ENCODE measurements around the gene SLAMF6. TPM values are rescaled to one million over a fixed set of nuclear protein-coding genes. Genes with fewer than 3 reads are reported as not detected.

Gene SLAMF6
- total RNA-seq, 1 experiment from 2014 or later: not detected

DNA sequence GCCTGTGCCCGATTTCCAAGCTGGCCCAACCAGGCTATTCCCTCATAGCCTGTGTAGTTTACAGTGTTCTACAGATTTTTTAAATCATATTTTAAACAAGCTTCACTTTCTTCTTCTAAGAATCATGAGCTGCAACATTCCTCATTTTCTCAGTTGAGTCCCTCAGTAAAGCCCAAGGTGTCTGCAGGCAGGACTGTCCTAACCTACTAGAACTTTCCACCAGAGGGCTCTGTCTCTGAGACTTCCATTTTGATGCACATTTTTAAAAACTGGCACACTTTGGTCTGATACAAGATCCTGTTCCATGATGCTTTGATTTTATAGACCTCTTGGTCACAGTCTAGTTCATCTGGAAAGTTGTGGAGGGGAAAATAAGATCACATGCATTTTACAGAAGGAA lies 21.6 kb upstream of the SLAMF6 start:
- Histone ChIP-seq H3K4me3 (ENCODE audit: low read depth, low read length, poor library complexity, severe bottlenecking) (no peak overlapping the region), H3K9me3 (ENCODE audit: low read depth, low read length, poor library complexity, severe bottlenecking) (no peaks in the 10 kb centered on the region), H3K27me3 (replicated peaks; ENCODE audit: insufficient read depth, low read depth, low read length, poor library complexity) (no peaks in the 10 kb centered on the region), H3K4me1 (ENCODE audit: insufficient read depth, low read length, poor library complexity, severe bottlenecking) (no peaks in the 10 kb centered on the region), H3K36me3 (ENCODE audit: insufficient read depth, low read length, poor library complexity, severe bottlenecking) (no peaks in the 10 kb centered on the region), H3K27ac (ENCODE audit: low read depth, low read length, poor library complexity, severe bottlenecking) (no peak overlapping the region)
- no peak for TF ChIP-seq EZH2 (IDR thresholded peaks at IDR 0.05; ENCODE audit: borderline replicate concordance, low read depth, low read length, poor library complexity, severe bottlenecking)
- TF ChIP-seq, protein P1, sequence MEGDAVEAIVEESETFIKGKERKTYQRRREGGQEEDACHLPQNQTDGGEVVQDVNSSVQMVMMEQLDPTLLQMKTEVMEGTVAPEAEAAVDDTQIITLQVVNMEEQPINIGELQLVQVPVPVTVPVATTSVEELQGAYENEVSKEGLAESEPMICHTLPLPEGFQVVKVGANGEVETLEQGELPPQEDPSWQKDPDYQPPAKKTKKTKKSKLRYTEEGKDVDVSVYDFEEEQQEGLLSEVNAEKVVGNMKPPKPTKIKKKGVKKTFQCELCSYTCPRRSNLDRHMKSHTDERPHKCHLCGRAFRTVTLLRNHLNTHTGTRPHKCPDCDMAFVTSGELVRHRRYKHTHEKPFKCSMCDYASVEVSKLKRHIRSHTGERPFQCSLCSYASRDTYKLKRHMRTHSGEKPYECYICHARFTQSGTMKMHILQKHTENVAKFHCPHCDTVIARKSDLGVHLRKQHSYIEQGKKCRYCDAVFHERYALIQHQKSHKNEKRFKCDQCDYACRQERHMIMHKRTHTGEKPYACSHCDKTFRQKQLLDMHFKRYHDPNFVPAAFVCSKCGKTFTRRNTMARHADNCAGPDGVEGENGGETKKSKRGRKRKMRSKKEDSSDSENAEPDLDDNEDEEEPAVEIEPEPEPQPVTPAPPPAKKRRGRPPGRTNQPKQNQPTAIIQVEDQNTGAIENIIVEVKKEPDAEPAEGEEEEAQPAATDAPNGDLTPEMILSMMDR (conservative IDR thresholded peaks at IDR 0.05; ENCODE audit: low read depth, low read length): peak; percentile 58
- peak; percentile 34 for DNase-seq (ENCODE audit: low spot score)
- intact Hi-C loops (cut with micrococcal nuclease; ENCODE audit: unreplicated experiment): loop anchor here (2.0 to 10.0 kb wide), 2 partner anchors 62 to 140 kb away; no protein-coding TSS in a partner anchor
- ChIA-PET CTCF (interaction anchor here (0.6 kb wide), 1 partner anchor 1048 kb away, joined by 4 read pairs; no protein-coding TSS in a partner anchor), POLR2A (ENCODE audit: low non-redundant PET) (no interaction called here)
- no TSS peak for BruUV-seq (replicated peaks)

DNA sequence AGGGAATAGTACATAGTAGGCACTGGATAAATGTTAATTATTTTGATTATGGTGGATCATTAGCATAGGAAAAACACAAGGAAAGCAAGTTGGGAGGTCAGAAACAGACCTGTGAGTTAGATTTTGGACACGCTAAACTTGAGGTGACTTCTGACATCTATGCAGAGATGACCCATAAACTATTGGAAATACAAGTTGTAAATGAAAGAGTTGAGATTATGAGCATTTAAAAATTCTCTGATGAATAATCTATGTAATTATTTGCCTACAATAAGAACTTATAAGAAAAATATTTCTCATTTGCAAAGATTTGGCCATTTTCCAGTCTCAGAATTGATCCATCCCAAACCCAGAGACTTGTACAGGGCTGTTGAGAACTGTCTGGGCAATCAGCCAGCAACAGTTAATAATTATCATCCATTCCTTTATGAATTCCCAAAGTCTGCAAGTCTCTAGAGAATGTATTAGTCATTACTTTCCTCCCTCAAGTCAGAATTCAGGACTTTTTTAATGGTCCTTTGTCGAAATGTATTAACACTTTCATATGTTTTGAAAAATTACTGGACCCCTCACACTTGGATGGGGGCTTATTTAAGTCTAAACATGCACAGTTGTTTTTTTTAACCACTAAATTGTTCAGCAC lies 19.4 kb upstream of the SLAMF6 start:
- POLR2A ChIA-PET (ENCODE audit: low non-redundant PET): no interaction called here
- TF ChIP-seq, protein P1 (conservative IDR thresholded peaks at IDR 0.05; ENCODE audit: low read depth, low read length): no peak
- no peak for TF ChIP-seq EZH2 (IDR thresholded peaks at IDR 0.05; ENCODE audit: borderline replicate concordance, low read depth, low read length, poor library complexity, severe bottlenecking)
- no peak overlapping the region for H3K4me3 ChIP-seq (ENCODE audit: low read depth, low read length, poor library complexity, severe bottlenecking)
- intact Hi-C loops (cut with micrococcal nuclease; ENCODE audit: unreplicated experiment): loop anchor here (10.0 kb wide), 1 partner anchor 142 kb away; no protein-coding TSS in a partner anchor
- no peak for DNase-seq (ENCODE audit: low spot score)
- CTCF ChIA-PET: no interaction called here
- H3K9me3 ChIP-seq (ENCODE audit: low read depth, low read length, poor library complexity, severe bottlenecking): no peaks in the 10 kb centered on the region
- no peaks in the 10 kb centered on the region for H3K4me1 ChIP-seq (ENCODE audit: insufficient read depth, low read length, poor library complexity, severe bottlenecking)
- no peak overlapping the region for H3K27ac ChIP-seq (ENCODE audit: low read depth, low read length, poor library complexity, severe bottlenecking)
- no peaks in the 10 kb centered on the region for H3K36me3 ChIP-seq (ENCODE audit: insufficient read depth, low read length, poor library complexity, severe bottlenecking)
- no peaks in the 10 kb centered on the region for H3K27me3 ChIP-seq (replicated peaks; ENCODE audit: insufficient read depth, low read depth, low read length, poor library complexity)
- BruUV-seq (replicated peaks): no TSS peak

DNA sequence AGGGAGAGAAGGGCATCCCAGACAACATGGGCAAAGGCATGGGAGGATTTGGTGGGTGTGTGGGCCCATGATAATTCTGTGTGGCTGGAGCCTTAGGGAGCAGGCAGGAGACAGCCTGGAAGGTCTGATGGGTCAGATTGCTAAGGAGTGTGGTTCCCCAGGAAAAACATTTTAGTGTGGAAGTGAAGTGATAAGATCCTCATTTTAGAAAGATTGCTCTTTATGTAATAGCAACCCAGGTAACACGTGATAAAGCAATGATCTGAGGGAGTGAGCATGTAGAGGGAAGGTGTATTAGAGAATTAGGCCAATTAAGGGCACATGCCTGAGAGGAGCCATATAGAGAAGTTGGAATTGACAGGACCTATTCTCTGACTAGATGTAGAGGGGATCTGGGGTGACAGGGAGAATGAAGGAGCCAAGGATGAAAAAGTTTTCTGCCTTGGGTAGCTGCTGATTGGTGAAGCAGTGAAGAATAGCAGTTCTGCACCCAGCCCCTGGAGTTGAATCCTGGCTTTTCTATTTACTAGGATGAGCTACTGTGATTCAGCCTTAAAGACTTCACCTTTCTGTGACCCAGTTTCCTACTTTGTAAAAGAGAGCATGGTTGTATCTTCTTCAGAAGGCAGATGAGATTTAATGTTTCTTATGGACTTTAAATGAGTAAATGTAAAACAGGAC lies 18.7 kb upstream of the SLAMF6 start:
- no peaks in the 10 kb centered on the region for H3K9me3 ChIP-seq (ENCODE audit: low read depth, low read length, poor library complexity, severe bottlenecking)
- no peaks in the 10 kb centered on the region for H3K36me3 ChIP-seq (ENCODE audit: insufficient read depth, low read length, poor library complexity, severe bottlenecking)
- H3K4me1 ChIP-seq (ENCODE audit: insufficient read depth, low read length, poor library complexity, severe bottlenecking): no peaks in the 10 kb centered on the region
- POLR2A ChIA-PET (ENCODE audit: low non-redundant PET): interaction anchor here (0.6 kb wide), 1 partner anchor 390 kb away, joined by 9 read pairs; no protein-coding TSS in a partner anchor
- no peak for DNase-seq (ENCODE audit: low spot score)
- intact Hi-C loops (cut with micrococcal nuclease; ENCODE audit: unreplicated experiment): loop anchor here (10.0 kb wide), 1 partner anchor 143 kb away; no protein-coding TSS in a partner anchor
- no peak overlapping the region for H3K4me3 ChIP-seq (ENCODE audit: low read depth, low read length, poor library complexity, severe bottlenecking)
- no peak overlapping the region for H3K27ac ChIP-seq (ENCODE audit: low read depth, low read length, poor library complexity, severe bottlenecking)
- H3K27me3 ChIP-seq (replicated peaks; ENCODE audit: insufficient read depth, low read depth, low read length, poor library complexity): no peaks in the 10 kb centered on the region
- BruUV-seq (replicated peaks): no TSS peak
- CTCF ChIA-PET: no interaction called here
- no peak for TF ChIP-seq EZH2 (IDR thresholded peaks at IDR 0.05; ENCODE audit: borderline replicate concordance, low read depth, low read length, poor library complexity, severe bottlenecking)
- TF ChIP-seq, protein P1 (conservative IDR thresholded peaks at IDR 0.05; ENCODE audit: low read depth, low read length): no peak
